Transverse colon (tissue), 4 donors: ENCODE data around the gene EIF4EBP2.

ENCODE experiments used
- CTCF ChIP-seq, 5 experiments: fragments of 200-600 bp in 3 of 5; fragments of 450-650 bp in 2 of 5; sonication (generic) in 3 of 5; IDR thresholded peaks; 1 replicate in 2 of 5; 2 replicates in 3 of 5; pipeline ENCODE4 v1.5.1; 2016 to 2017; ENCODE audit warnings: antibody characterized with exemption in 5 of 5, inconsistent platforms in 3 of 5, mild to moderate bottlenecking in 2 of 5, moderate library complexity in 1 of 5
- POLR2A ChIP-seq: fragments of 450-650 bp; IDR thresholded peaks from one replicate; pipeline ENCODE4 v1.6.1; 2016; ENCODE audit warnings: antibody characterized with exemption, mild to moderate bottlenecking, moderate library complexity
- POLR2AphosphoS5 ChIP-seq, 3 donors: sonication (generic); formaldehyde crosslinking; IDR thresholded peaks; one replicate each; pipeline ENCODE4 v1.6.1; 2016; ENCODE audit warnings: antibody characterized with exemption in 3 of 3

GRCh38 chr10:70424320-70424719 is 20.4 kb downstream of the EIF4EBP2 start:
- TF ChIP-seq CTCF (IDR thresholded peaks at IDR 0.05) (no peak), POLR2A (no peak), POLR2AphosphoS5 (IDR thresholded peaks at IDR 0.05) (no peak)
